ENCODE measurements around the gene PRSS22. TPM values are rescaled to one million over a fixed set of nuclear protein-coding genes. Genes with fewer than 3 reads are reported as not detected.

PRSS22 gene
- total and polyA plus RNA-seq, 9 donors = 0.10 to 7.2 (median 1.2) TPM; not detected in 3

GRCh38 chr16:2822158-2822495, 35.8 kb downstream of the PRSS22 start:
- WGBS, 3 donors = 57 to 72% (median 60%) methylated on average over 8 of the region's 8 CpGs
- intact Hi-C loops (cut with DNase I) = no loop called here
- Histone ChIP-seq H3K4me1 (ENCODE audit: insufficient read depth) (no peaks in the 10 kb centered on the region), H3K27ac (no peak overlapping the region), H3K27me3 (no peaks in the 10 kb centered on the region), H3K9me3 (no peaks in the 10 kb centered on the region), H3K4me3 (no peak overlapping the region), H3K36me3 (no peaks in the 10 kb centered on the region)
- peak in 1 of 5 donors; percentile 9 for DNase-seq
- TF ChIP-seq CTCF (IDR thresholded peaks at IDR 0.05) = no peak
- TF ChIP-seq EP300 (IDR thresholded peaks at IDR 0.05) = no peak
- no peak for TF ChIP-seq POLR2A (IDR thresholded peaks at IDR 0.05)

- H3K27ac ChIP-seq = no peak overlapping the region
- H3K36me3 ChIP-seq = no peaks in the 10 kb centered on the region
- H3K4me3 ChIP-seq = no peak overlapping the region
- H3K9me3 ChIP-seq = no peaks in the 10 kb centered on the region
- intact Hi-C loops (cut with DNase I) = no loop called here
- 71 to 73% (median 72%) methylated on average over 9 of the region's 9 CpGs for WGBS, 3 donors
- TF ChIP-seq POLR2A (IDR thresholded peaks at IDR 0.05) (no peak), CTCF (IDR thresholded peaks at IDR 0.05) (no peak), EP300 (IDR thresholded peaks at IDR 0.05) (no peak)
- peak in 1 of 5 donors; percentile 17 for DNase-seq
- no peaks in the 10 kb centered on the region for H3K27me3 ChIP-seq
- no peaks in the 10 kb centered on the region for H3K4me1 ChIP-seq (ENCODE audit: insufficient read depth)
These were observed 36.3 kb downstream of the PRSS22 start for GRCh38 chr16:2821487-2822157.

GRCh38 chr16:2820836-2821486, 37.0 kb downstream of the PRSS22 start:
- no peaks in the 10 kb centered on the region for H3K9me3 ChIP-seq
- no peak overlapping the region for H3K4me3 ChIP-seq
- H3K36me3 ChIP-seq = no peaks in the 10 kb centered on the region
- intact Hi-C loops (cut with DNase I) = no loop called here
- peak in 1 of 5 donors; percentile 17 for DNase-seq
- 66 to 72% (median 69%) methylated on average over 14 of the region's 14 CpGs for WGBS, 3 donors
- H3K27ac ChIP-seq = no peak overlapping the region
- TF ChIP-seq EP300 (IDR thresholded peaks at IDR 0.05) (no peak), CTCF (IDR thresholded peaks at IDR 0.05) (no peak), POLR2A (IDR thresholded peaks at IDR 0.05) (no peak)
- no peaks in the 10 kb centered on the region for H3K4me1 ChIP-seq (ENCODE audit: insufficient read depth)
- no peaks in the 10 kb centered on the region for H3K27me3 ChIP-seq

GRCh38 chr16:2819939-2820835, 37.8 kb downstream of the PRSS22 start:
- Histone ChIP-seq H3K4me3 (no peak overlapping the region), H3K27me3 (no peaks in the 10 kb centered on the region), H3K9me3 (no peaks in the 10 kb centered on the region), H3K27ac (no peak overlapping the region), H3K36me3 (no peaks in the 10 kb centered on the region), H3K4me1 (ENCODE audit: insufficient read depth) (no peaks in the 10 kb centered on the region)
- DNase-seq = peak in 1 of 5 donors; percentile 27
- intact Hi-C loops (cut with DNase I) = no loop called here
- WGBS, 3 donors = 51 to 68% (median 57%) methylated on average over 16 to 17 of the region's 17 CpGs
- no peak for TF ChIP-seq POLR2A (IDR thresholded peaks at IDR 0.05)
- no peak for TF ChIP-seq EP300 (IDR thresholded peaks at IDR 0.05)
- no peak for TF ChIP-seq CTCF (IDR thresholded peaks at IDR 0.05)
